GM20000 (cell line): ENCODE data around the gene ATP11A.
"Not testable (repeated sequence)": the region's sequence is repeated elsewhere in the genome, so short reads cannot be mapped to it uniquely, and the experiment has no call there.

ENCODE experiments used
- DNase-seq: peaks from one replicate; pipeline ENCODE4 v3.0.0; 2012; ENCODE audit warnings: low spot score
- TF ChIP-seq, protein P1 (sequence below): IDR thresholded peaks from 2 replicates; pipeline ENCODE4 v1.5.1; 2012; ENCODE audit warnings: mild to moderate bottlenecking, control low read depth; ENCODE audit errors: extremely low read depth, missing control alignments

Gene ATP11A

DNA sequence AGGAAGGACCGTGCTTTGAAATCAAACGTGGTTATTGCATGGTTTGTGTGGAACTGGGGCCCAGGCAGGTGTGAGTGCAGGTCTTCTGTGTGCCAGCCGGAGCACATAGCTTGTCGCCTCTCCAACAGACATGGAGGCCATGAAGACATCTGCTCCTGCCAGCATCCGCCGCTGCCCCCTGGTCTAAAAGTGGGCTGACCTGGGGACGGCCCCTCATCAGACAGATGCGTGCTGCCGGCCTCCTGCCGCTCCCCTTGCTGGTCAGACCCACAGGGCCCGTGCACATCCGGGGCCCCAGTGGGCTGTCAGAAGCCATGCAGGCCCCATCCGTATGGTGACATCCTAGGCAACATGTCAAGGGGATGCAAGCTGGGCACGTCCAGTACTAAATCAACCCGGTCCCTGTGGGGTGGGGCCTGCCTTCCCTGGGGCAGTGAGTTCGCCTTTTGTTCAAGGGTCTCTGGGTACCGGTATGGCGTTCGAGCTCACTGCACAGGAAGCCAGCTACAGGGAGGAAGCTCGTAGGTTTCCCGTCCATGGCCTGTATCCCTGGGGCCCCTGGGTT, 191.2 kb downstream of the ATP11A start:
- no peak for DNase-seq
- TF ChIP-seq, protein P1, sequence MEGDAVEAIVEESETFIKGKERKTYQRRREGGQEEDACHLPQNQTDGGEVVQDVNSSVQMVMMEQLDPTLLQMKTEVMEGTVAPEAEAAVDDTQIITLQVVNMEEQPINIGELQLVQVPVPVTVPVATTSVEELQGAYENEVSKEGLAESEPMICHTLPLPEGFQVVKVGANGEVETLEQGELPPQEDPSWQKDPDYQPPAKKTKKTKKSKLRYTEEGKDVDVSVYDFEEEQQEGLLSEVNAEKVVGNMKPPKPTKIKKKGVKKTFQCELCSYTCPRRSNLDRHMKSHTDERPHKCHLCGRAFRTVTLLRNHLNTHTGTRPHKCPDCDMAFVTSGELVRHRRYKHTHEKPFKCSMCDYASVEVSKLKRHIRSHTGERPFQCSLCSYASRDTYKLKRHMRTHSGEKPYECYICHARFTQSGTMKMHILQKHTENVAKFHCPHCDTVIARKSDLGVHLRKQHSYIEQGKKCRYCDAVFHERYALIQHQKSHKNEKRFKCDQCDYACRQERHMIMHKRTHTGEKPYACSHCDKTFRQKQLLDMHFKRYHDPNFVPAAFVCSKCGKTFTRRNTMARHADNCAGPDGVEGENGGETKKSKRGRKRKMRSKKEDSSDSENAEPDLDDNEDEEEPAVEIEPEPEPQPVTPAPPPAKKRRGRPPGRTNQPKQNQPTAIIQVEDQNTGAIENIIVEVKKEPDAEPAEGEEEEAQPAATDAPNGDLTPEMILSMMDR = no peak

DNA sequence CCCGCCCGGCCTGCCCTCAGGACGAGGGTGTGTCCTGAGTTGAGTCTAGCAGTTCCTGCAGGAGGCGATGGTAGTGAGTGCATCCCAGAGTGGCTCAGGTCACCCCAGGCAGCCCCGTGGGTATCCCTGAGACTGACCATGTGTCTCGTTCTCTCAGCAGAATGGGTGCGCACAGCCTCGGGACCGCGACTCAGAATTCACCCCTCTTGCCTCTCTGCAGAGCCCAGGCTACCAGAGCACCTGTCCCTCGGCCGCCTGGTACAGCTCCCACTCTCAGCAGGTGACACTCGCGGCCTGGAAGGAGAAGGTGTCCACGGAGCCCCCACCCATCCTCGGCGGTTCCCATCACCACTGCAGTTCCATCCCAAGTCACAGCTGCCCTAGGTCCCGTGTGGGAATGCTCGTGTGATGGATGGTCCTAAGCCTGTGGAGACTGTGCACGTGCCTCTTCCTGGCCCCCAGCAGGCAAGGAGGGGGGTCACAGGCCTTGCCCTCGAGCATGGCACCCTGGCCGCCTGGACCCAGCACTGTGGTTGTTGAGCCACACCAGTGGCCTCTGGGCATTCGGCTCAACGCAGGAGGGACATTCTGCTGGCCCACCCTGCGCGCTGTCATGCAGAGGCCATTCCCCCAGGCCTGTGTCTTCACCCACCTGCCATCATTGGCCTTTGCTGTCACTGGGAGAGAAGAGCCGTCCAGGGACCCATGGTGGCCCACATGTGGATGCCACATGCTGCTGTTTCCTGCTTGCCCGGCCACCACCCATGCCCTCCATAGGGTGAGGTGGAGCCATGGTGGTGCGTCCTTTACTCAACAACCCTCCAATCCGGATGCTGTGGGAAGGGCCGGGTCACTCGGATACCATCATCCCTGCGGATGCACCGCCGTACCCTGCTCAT, 192.1 kb downstream of the ATP11A start:
- TF ChIP-seq, protein P1 = no peak
- no peak for DNase-seq

DNA sequence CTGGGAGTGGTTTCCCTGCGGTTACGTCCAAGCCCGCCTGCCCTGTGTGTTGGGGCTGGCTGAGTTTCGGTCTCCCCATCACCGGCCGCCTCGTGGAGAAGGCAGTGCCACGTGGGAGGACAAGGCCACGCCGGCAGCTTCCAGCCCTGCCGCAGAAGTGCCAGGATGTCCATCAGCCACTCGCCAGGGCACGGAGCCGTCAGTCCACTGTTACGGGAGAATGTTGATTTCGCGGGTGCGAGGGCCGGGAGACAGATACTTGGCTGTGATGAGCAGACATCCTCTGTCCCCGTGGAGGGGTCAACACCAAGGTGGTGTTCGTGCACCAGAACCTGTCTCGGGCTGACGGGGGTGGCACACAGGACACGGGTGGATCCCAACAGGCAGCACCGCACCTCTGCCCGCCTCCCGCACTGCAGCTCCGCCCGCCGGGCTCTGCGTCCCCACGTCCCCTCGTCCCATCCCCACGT, 192.8 kb downstream of the ATP11A start:
- DNase-seq = no peak
- TF ChIP-seq, protein P1 = no peak

DNA sequence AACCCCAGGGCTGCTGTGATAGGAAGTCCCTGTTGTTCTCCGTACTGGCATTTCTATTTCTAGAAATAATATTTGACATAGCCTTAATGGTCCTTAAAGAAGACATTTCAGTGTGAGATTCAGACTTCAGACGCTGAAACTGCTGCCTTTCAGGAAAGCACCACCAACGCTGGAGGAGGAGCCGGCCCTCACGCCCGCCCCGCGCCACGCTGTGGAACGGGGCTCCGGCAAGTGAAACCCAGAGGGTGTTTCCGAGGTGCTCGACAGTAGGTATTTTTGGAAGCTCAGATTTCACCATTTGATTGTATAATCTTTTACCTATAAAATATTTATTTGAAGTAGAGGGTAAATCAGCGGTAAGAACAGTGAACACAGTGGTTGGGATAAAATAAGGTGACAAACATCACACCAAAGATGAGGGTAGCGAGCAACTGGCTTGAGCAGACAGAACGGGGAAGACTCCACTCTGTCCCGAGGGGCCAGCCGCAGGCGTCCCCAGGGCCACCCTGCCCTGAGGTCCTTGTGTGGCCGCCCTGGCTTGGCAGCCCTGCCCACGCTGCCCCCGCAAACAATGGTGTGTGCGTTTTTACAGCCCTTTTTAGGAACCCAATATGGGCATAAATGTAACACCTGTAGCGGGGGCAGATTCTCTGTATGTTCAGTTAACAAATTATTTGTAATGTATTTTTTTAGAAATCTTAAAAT, 193.6 kb downstream of the ATP11A start:
- TF ChIP-seq, protein P1 = no peak

DNA sequence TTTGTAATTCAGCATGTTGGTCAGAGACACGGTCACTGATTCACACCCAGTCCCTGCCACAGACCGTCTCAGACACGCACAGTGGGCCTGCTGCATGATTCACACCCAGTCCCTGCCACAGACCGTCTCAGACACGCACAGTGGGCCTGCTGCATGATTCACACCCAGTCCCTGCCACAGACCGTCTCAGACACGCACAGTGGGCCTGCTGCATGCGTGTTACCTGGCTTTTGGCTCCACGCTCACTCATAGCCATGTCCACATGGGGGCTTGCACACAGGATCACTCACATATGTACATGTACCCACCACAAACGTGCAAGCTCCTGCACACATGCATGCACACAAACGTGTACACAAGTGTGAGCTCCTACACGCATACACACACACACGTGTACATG, 194.9 kb downstream of the ATP11A start:
- DNase-seq = not testable (repeated sequence)

More for the DNA sequence above, 193.6 kb downstream of the ATP11A start:
- no peak for DNase-seq

DNA sequence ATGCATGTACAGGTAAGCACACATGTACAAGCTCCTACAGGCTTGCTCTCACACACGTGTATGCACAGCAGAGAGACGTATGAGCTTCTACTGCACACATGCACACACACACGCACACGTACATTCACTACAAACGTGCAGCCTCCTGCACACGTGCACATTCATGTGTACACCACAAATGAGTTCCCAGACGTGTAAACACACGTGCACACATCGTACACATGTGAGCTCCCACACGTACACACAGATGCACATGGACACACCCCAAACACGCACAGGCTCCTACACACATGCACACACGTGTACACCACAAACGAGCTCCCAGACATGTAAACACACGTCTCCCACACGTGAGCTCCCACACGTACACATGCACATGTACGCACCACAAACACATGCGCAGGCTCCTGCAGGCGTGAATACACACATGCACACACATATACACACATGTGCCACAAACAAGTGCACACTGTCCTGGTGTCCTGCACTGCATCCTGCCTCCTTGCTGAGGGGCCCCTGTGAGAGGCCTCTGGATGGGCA, 195.5 kb downstream of the ATP11A start:
- TF ChIP-seq, protein P1 = no peak
- no peak for DNase-seq

DNA sequence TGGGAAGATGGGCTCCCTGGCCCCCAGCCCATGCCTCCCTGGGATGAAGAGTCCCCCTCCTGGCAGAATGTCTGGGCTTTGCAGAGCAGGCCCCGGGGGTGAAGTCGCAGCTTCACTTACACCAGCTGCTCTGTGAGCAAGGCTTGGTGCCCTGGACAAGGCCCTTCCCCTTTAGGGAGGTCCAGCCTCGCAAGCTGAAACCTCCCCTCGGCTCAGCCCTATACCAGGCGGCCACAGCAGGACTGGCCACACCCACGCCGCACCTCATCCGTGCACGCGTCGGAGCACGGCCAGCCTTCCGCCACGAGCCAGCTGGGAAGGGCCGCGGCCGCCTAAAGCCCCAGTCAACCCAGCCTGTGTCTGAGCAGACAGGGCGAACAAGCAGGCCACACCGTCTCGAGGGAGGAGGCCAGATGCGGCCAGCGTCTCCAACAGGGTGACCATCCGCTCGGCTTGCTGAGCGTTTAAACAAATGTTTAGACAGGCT, 196.0 kb downstream of the ATP11A start:
- peak; percentile 51 for DNase-seq
- TF ChIP-seq, protein P1 = no peak
